Left colon (tissue), 2 donors: ENCODE measurements around the gene TMEM163. TPM values are rescaled to one million over a fixed set of nuclear protein-coding genes. Genes with fewer than 3 reads are reported as not detected.
"Not testable (repeated sequence)": the region's sequence is repeated elsewhere in the genome, so short reads cannot be mapped to it uniquely, and the experiment has no call there.

Source experiments
- ATAC-seq: fragments of 200-7000 bp; cut with Tn5 transposase; one replicate; pipeline ENCODE4 v1.9.1; 2020; ENCODE audit warnings: mild to moderate bottlenecking, moderate library complexity
- DNase-seq, 2 donors: peaks; one replicate each; pipeline ENCODE4 v3.0.0-alpha.2; 2020
- intact Hi-C, 2 donors: fragments of 100-400 bp; cut with DNase I in 1 of 2; cut with micrococcal nuclease in 1 of 2; formaldehyde crosslinking; loops; one replicate each; pipeline versions ENCODE4 v1.11.2 to v1.14.0; 2022; cut with DNase I, micrococcal nuclease
- total RNA-seq, 2 donors: library from RNA; stranded (reverse); fragmentation: NEBNext Ultra II Directional; extraction: Animal tissue kit (Norgen Biotek cat#: 25700); gene quantifications; one replicate each; pipeline ENCODE4 v1.2.1, GENCODE V29; 2021
- donor health status: DM: no; HTN: no; CAD: no.
- donor health status: DM: yes; HTN: yes; CAD: no.

The TMEM163 gene
- total RNA-seq, 2 donors from 2014 or later: 0.25 TPM; not detected in 1

DNA sequence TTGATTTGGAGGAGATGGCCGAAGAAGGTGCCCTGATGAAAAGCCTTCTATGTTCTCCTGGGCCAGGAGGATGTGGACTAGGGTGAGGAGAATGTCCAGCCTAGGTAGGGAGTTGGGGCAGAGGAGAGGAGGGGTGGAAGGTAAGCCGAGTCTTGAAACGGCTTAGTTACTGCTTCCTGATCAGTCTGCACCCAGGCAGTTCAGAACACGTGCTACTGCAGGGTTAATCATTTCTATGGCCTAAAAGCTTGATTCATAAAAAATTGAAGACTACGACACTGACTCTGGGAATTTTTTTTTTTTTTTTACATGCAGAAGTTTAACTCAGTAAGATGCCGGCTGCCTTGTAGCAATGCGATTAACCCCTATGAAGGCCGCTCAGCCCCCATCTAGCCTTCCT is 125.3 kb downstream of the TMEM163 start:
- ATAC-seq (no peak), DNase-seq (no peak)
- intact Hi-C loops: no loop called here

DNA sequence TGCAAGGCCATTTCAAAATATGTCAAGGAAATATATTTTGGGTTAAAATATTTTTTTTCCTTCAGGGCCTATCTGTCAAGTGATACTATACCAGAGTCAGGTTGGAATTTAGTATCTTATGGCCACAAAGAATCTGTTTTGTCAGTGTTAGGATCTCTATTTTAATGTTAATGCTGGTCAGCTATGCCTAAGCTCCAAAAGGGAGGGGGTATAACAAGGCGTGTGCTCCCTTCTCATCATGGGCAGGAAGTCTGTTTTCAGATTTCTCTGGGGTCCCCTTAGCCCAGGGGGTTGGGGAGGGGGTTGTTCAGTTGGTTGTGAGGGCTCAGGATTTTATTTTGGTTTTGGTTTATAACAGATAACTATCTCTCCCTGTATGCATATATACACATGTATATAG is 126.4 kb downstream of the TMEM163 start:
- DNase-seq (no peak), ATAC-seq (no peak)
- intact Hi-C loops: no loop called here

DNA sequence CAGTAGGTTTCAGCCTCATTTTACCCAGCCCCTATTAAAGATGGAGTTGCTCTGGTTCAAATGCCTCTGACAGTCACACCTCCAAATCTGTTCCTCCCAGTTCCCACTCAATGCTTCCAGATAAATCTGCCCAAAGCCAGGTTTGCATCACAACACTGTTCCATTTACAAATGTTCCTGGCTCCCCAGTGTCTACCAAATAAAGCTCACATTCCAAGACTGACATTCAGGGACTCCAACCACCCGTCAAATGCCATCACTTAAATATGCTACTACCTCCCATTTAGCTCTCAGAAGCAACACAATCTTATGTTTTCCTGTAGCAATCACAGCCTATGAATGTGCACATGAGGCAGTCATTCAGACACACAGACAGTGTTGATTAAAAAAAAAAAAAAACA is 127.3 kb downstream of the TMEM163 start:
- DNase-seq (no peak), ATAC-seq (no peak)
- intact Hi-C loops: no loop called here

DNA sequence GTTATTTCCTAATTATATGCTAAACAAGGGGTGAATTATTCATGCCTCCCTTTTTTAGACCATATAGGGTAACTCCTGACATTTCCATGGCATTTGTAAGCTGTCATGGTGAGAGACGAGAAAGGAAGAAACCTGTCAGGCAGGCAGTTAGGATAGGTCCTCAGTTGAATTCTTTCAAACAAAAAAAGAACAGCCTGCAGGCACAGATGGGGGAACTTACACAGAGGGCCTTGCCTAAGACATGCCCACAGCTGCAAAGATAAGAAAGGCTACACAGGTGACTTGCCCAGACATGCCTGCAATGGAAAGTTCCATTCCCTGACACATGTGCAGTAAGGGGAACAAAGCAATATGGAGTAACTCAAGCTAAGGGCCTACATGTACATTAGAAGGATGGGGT is 128.1 kb downstream of the TMEM163 start:
- intact Hi-C loops: no loop called here
- ATAC-seq: no peak
- DNase-seq: no peak

DNA sequence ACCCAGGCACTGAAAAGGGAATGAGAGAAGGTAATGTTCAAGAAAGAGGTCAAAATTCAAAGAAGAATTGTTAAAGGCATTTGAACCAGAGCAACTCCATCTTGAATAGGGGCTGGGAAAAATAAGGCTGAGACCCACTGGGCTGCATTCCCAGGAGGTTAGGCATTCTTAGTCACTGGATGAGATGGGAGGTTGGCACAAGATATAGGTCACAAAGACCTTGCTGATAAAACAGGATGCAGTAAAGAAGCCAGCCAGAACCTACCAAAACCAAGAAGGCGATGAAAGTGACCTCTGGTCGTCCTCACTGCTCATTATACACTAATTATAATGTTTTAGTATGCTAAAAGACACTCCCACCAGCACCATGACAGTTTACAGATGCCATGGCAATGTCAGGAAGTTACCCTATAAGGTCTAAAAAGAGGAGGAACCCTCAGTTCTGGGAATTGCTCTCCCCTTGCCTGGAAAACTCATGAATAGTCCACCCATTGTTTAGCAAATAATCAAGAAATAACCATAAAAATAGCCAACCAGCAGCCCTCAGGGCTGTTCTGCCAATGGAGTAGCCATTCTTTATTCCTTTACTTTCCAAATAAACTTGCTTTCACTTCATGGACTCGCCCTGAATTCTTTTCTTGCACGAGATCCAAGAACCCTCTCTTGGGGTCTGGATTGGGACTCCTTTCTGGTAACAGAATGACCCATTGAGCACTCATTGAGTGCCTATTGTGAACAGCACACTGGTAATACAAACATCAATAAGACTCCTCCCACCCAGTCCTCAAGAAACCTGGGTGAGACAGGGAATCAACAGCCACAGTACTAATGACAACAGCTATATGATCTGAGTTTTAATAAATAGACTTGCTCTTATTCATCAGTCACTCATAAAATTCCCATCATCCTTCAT is 129.4 kb downstream of the TMEM163 start:
- intact Hi-C loops, DNase-seq, ATAC-seq: not testable (repeated sequence)

DNA sequence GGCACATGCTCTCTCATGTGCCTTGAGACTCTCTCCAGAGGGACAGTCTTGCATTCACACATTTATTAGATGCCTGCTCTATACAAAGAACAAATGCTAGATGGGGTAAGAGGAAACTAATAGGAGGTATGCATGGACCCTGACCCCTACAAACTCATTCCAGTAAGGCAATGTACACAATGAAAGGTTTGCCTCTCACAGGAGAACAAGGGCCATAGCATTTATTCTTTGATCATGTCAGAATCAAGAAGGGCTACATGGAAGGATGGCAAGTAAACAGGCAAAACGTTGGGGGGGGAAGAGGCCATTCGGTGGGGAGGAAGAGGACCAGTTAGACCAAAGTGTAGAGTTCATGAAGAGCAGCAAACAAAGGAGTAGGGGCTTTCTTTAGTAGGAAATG is 130.2 kb downstream of the TMEM163 start:
- intact Hi-C loops: no loop called here
- no peak for DNase-seq
- ATAC-seq: no peak

DNA sequence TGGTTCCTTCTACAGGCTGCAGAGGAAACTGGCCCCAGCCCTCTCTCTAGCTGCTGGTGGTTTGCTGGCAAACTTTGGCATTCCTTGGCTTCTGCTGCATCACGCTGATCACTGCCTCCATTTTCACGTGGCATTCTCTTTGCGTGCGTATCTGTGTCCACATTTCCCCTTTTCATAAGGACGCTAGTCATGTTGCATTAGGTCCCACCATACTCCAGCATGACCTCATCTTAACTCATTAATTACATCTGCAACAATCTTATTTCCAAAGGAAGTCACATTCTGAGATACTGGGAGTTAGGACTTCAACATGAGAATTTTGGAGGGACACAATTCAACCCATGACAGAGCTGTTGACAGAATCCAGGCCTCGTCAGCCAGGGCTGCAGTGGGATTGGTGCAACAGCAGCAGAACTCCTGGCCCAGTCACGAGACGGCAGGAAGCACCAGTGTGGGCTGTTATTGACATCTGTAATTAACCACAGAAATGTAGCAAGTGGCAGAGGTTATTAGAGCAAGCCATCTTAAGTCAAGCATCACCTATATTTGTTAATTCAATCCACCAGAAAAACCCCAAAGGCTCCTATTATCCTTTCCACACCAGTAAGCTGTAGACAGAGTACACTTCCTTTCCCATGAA is 132.4 kb downstream of the TMEM163 start:
- DNase-seq (no peak), ATAC-seq (no peak)
- intact Hi-C loops: no loop called here

DNA sequence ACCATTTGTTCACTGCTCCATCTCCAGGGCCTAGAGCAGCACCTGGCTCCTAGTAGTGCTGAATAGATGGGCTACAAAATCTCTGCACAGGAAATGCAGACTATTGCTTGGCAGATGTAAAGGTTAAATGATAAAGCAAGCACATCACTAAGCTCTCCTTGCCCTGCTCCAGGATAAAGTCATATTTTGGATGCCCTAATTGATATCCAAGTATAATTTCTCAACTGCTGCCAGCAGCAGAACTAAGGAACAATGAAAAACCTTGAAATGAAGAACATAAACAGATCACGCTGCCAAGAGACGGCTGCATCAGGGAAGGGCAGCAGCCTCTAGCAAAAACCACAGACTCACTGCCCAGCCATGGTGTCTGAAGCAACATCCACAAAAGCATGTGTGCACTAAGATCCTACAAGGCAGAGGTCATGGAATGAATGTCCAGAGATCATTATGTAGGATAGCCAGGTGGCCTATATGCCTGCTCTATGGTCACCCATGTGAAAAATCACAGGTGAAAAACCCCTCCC is 134.7 kb downstream of the TMEM163 start:
- no peak for ATAC-seq
- intact Hi-C loops: no loop called here
- no peak for DNase-seq

DNA sequence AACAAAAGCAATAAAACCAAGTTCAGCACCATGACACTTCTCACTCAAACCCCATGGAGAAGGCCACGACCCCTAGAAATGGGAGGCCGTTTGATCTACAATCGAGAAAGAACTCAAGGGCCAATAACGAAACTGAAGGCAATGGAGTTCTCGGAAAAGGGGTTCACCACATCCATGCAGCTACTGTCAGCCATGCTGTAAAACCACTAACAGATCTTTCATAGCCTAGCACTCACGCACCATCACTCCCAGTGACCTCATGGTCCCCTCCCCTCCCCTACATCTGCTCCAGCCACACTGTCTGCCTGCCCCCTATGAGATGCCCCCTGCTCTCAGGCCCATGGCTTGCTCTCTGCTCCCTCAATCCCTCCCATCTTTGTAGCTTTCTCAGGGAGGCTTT is 135.3 kb downstream of the TMEM163 start:
- DNase-seq (no peak), ATAC-seq (no peak)
- intact Hi-C loops: no loop called here

DNA sequence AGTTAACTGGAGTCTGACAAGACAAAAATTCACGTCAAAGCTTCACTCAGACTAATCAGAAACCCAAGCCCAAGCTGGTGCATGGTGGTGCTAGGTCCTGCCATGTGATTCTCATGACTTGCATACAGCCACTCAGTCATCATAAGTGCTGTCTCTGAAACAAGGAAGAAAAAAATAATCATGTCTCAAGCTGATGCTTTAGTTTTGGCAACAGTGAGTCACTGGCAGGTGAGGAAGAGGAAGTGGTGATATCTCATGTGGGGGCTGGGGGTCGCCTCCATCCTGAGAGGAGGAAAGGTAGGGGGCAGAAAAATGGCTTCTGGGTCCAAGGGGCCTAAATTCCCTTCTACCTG is 136.3 kb downstream of the TMEM163 start:
- ATAC-seq (no peak), DNase-seq (no peak)
- intact Hi-C loops: no loop called here

DNA sequence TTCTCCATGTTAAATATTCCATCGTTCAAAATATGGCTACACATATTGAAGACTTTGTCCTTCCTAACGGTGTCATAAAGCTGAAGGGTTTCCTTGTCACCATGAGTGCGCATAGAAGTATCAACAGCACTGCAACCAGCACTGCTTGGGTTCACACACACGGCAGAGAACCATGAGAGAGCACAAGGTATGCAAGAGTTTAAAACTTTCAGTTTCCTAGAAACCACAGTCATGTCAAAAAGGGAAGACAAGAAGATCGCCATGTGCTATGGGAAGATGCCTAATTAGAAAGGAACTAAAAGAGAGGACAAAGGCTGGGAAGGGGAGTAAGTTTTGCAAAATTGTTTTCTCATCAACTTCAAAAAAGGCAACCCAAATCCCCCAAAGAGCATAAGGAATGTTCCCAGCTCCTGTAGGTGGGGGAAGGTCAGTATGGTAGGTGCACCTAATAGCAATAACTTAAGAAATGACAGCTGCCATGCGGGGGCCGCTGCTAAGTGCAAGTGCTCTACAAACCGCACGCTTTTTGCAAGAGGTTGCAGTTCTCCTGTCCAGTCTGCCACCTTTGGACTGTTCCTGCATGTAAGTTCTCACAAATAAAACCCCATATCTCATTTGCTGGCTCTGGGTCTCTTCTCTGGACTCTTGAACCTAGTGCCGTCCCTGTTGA is 136.8 kb downstream of the TMEM163 start:
- ATAC-seq: no peak
- intact Hi-C loops: no loop called here
- DNase-seq: no peak

DNA sequence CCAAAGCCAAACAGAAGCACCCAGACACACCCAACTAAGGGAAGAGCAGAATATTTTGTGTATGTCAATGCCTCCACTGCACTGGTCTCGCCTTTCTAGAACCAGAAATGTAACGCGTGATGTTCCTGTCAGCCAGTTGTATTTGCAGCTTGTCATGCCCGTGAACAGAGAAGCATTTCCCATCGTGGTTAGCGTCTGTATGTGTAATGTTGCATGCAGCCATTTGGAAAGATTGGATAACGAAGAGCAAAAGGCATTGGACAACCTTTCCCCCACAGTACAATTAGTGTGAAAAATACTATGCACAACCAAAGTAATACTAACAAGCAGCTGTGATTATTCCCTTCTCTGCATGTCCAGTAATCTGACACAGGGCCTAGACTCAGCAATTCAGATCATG is 140.5 kb downstream of the TMEM163 start:
- DNase-seq (no peak), ATAC-seq (no peak)
- intact Hi-C loops: no loop called here

DNA sequence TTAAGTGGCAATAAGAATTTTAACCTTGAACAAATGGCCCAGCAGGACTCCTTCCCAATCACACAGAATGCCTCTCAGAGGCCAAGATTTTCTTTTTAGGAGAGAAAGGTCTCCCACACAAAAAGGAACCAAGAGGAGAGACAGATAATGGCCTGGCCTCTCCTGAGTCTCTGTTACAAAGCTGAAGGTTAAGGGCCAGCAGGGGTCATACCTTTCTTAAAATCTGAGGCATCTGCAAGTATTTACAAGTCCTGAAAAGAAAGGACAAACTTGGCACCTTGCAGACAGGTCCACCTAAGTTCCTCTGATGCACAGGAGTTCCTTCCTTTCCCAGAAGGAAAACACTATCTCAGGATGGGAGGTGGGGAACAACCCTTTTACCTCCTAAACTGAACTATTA is 142.3 kb downstream of the TMEM163 start:
- DNase-seq (no peak), ATAC-seq (no peak)
- intact Hi-C loops: no loop called here

DNA sequence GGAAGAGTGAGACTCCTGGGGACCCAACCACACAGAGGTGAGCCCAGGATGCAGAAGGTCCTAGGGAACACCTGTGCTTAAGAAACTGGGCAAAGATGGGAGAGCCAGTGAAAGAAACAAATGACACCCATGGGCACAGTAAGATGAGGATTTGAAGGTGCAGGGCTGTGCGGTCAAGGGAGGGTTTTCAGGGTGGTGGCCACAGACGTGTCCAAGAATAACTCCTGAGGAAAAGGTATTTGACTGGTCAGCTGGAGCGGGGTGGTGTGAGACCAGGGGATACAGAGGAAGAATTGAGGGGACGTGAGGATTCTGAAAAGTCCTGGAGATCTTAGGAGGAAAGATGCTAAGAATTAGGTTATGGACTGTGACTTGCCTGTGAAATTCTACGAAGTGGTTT is 142.9 kb downstream of the TMEM163 start:
- DNase-seq (no peak), ATAC-seq (no peak)
- intact Hi-C loops: no loop called here

DNA sequence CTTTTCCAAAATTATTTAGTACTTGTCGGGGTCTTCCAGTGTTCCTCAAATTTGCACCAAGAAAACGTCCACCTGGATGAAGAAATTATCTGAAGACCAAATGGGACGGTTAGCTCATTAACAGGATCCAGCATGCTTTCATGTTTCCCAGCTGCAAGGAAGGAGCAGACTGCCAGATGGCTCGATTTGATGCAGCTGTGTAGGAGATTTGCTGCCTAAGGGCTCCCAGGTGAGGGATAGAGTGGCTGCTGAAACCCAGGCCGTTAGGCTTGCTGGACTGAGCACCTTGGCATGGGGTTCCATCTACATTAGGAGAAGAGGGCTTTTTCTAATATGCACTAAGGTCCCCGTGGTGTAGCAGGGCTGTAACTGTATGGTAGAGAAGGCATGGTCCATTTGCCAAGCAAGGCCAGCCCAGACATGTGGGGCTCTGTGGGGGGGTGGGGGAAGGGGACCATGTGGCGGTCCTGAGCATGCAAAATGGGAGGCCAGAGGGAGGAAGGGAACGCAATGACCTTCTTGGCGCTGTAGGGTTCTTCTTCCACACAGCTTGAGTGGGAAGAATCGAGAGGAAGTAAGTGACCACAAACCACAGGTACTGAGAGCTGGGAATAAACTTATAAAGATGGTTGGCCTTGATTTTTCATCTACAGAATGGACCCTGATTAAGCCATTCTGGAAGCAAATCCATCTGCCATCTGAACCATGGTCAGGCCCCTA is 144.0 kb downstream of the TMEM163 start:
- no peak for ATAC-seq
- DNase-seq: no peak
- intact Hi-C loops: no loop called here

DNA sequence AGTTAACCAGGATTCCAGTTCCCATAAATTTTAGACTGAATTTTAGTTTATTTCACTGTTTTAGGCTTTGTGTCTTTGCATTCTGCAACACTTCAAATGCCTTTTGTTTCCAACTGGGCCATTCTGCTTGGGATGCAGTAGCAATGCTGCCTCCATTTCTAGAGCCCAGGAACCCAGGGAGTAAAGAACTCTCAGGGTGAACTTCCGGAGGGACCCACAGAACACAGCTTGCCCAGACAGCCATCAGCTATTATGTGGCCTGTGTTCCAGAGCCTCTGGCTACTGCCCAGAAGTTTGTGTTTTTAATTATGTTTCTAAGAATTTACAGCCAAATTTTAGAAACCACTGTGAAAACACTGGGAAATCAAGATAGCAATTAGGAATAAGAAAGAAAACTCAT is 145.1 kb downstream of the TMEM163 start:
- intact Hi-C loops: no loop called here

DNA sequence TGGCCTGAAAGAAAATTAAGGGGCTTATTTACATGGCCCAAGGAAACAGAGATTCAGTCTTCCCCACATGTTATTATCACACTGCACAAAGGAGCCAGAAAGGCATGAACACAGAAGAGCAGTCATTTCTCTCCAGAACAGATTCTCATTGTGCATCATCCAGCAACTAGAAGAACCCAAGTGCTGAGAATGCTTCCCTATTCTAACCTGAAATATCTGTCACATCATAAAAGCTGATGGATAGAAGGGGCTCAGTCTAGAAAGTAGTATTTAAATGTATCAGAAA is 145.8 kb downstream of the TMEM163 start:
- intact Hi-C loops: no loop called here
- no peak for DNase-seq
- no peak for ATAC-seq

More for the DNA sequence above, 145.1 kb downstream of the TMEM163 start:
- DNase-seq: no peak
- no peak for ATAC-seq

DNA sequence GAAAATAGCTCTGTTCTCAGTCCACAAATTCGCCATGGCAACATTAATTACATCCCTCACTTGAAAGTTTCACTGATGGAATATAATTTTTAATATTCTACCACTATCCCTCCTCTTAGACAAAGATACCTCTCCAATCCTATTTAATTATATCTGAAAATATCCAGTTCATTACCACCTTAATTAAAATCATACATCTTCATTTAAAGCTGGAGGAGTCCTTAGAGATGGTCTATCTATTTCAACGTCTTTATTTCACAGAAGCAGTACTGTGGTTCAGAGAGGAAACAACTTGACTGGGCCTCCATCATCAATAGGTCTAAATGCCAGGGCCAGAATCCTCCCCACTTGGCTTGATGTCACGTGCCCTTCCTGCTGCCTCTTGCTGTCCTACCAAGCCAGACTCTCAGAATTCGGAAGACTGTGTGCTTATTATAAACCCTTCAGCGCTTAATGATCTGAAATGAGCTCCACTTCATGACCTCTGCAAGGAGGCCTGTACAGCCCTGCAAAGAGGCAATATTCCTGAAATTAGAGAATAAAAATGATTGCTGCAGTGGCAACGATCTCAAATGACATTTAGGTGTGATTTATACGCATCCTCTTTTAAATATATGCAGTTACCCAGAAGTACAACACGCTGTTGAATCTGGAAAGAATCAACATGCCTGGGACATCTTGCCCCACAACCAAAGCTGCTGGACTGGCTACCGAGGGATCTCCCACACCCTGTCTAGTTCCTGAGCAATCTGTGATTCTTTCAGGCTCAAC is 146.3 kb downstream of the TMEM163 start:
- no peak for ATAC-seq
- intact Hi-C loops: no loop called here
- no peak for DNase-seq

DNA sequence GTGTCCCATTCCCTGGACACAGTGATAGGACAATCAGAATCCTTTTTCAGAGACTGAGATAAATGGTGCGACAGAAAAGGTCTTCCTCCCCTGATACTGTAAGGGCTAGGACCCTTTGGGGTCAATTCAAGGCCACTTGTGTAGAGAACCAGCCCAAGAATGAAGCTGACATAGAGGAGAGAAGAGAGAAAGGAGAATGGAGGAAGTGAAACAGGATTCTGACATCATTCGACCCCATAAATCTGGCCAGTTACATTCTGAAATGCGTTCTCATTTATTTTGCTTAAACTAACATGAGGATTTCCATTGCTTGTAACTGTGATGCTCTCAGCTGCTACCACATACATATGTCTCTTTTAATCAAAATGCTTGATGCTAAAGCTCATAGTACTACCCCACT is 148.1 kb downstream of the TMEM163 start:
- intact Hi-C loops: no loop called here
- DNase-seq (no peak), ATAC-seq (no peak)
